Measurements from ENCODE around the gene FAM83B. TPM values are rescaled to one million over a fixed set of nuclear protein-coding genes. Genes with fewer than 3 reads are reported as not detected.

The FAM83B gene
- total and polyA plus RNA-seq, 8 donors, result 0.16 to 10.0 (median 3.8) TPM

DNA sequence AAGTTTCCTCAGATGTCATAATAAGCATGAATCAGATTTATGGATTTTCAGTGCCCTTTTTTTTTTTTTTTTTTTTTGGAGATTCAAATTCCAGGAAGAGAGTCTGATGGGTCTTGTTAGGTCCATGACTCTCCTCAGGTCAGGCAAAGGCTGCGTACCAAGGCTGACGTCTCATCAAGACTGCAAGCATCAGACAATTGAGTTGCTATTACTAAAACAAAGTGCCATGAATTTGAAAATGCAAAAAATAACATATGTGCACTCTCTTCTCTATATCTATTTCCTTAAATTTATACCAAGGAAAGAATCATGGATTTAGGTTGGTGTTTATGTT, 134.7 kb downstream of the FAM83B start:
- peaks cover 0 to 28% of the 10 kb centered on the region in 2 donors for H3K9me3 ChIP-seq
- H3K27me3 ChIP-seq, result no peaks in the 10 kb centered on the region
- no peak overlapping the region for H3K4me3 ChIP-seq
- no peak overlapping the region for H3K27ac ChIP-seq
- TF ChIP-seq, protein P1, sequence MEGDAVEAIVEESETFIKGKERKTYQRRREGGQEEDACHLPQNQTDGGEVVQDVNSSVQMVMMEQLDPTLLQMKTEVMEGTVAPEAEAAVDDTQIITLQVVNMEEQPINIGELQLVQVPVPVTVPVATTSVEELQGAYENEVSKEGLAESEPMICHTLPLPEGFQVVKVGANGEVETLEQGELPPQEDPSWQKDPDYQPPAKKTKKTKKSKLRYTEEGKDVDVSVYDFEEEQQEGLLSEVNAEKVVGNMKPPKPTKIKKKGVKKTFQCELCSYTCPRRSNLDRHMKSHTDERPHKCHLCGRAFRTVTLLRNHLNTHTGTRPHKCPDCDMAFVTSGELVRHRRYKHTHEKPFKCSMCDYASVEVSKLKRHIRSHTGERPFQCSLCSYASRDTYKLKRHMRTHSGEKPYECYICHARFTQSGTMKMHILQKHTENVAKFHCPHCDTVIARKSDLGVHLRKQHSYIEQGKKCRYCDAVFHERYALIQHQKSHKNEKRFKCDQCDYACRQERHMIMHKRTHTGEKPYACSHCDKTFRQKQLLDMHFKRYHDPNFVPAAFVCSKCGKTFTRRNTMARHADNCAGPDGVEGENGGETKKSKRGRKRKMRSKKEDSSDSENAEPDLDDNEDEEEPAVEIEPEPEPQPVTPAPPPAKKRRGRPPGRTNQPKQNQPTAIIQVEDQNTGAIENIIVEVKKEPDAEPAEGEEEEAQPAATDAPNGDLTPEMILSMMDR (IDR thresholded peaks at IDR 0.05), result no peak
- intact Hi-C loops (cut with DNase I), result no loop called here
- ATAC-seq (no peak), DNase-seq (no peak)
- H3K36me3 ChIP-seq, result no peaks in the 10 kb centered on the region
- no peaks in the 10 kb centered on the region for H3K4me1 ChIP-seq

DNA sequence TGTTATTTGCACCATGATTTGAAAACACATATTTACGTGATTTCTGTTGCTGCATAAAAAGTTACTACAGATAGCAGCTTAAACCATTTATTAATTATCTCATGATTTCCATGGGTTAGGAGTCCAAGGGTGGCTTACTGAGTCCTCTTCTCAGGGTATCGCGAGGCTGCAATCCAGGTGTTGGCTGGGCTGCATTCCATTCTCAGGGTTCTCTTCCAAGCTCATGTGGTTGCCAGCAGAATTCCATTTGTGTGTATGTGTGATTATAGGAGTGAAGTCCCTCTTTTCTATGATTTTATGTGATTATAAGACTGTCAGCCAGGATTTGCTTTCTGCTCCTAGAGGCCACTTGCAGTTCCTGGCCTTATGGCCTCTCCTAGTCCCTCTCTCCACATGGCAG, 135.1 kb downstream of the FAM83B start:
- ATAC-seq (no peak), DNase-seq (no peak)
- intact Hi-C loops (cut with DNase I), result no loop called here

DNA sequence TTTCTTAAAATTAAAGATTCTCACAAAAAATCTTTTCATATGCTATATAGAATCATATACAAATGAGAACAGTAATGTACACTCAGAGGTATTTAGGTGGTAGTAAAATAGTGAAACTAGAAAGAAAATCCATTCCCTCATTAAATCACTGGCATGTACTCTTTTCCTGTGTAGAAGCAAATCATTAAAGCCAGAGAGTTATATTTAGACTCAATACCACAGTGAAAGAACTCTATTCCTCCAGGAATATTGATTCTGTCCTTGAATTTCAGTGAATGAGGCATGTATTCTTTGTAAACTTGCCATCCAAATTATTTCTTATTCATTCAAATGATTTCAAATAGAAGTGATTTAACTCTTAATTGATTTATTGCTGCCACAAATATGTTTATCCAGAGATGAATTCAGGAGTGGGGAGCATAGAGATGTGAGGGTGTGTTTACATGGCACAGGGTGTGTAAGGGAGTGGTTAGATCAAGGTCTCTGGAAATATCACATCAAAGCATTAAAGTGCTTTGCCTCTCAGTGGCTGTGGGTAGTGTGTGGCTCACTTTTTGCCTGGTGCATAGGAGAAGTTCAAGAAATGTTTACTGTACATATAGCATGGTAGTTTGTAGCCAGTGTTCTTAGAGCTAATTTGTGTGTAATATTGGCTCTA, 141.2 kb downstream of the FAM83B start:
- H3K27me3 ChIP-seq, result no peaks in the 10 kb centered on the region
- intact Hi-C loops (cut with DNase I), result no loop called here
- H3K4me1 ChIP-seq, result no peaks in the 10 kb centered on the region
- no peak overlapping the region for H3K27ac ChIP-seq
- DNase-seq, result no peak
- ATAC-seq, result no peak
- peaks cover 0 to 28% of the 10 kb centered on the region in 2 donors for H3K9me3 ChIP-seq
- TF ChIP-seq, protein P1 (IDR thresholded peaks at IDR 0.05), result no peak
- no peak overlapping the region for H3K4me3 ChIP-seq
- H3K36me3 ChIP-seq, result no peaks in the 10 kb centered on the region

More for the DNA sequence above, 135.1 kb downstream of the FAM83B start:
- H3K27ac ChIP-seq, result no peak overlapping the region
- peaks cover 0 to 29% of the 10 kb centered on the region in 2 donors for H3K9me3 ChIP-seq
- H3K27me3 ChIP-seq, result no peaks in the 10 kb centered on the region
- no peaks in the 10 kb centered on the region for H3K4me1 ChIP-seq
- TF ChIP-seq, protein P1 (IDR thresholded peaks at IDR 0.05), result no peak
- H3K36me3 ChIP-seq, result no peaks in the 10 kb centered on the region
- no peak overlapping the region for H3K4me3 ChIP-seq

DNA sequence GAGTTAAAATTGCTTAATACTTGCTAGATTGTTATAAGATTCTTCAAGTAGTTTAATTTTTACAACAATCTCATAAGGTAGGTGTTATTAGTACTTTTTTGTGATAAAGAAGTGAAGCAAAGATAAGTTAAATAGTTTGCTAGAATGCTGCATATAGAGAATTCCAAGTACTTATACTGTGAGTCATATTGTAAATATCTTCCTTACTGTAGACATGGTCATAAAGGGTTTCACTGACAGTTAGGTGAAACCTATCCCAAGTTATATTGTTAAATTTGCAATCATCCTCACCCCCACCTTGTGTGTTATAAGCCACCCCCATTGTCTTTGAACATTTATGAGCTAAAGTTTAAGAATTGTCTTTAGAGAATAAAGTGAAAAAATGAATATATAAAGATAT, 142.0 kb downstream of the FAM83B start:
- TF ChIP-seq, protein P1 (IDR thresholded peaks at IDR 0.05), result no peak
- H3K36me3 ChIP-seq, result no peaks in the 10 kb centered on the region
- H3K9me3 ChIP-seq, result peaks cover 0 to 21% of the 10 kb centered on the region in 2 donors
- H3K27ac ChIP-seq, result no peak overlapping the region
- ATAC-seq (no peak), DNase-seq (no peak)
- H3K27me3 ChIP-seq, result no peaks in the 10 kb centered on the region
- no peak overlapping the region for H3K4me3 ChIP-seq
- intact Hi-C loops (cut with DNase I), result no loop called here
- no peaks in the 10 kb centered on the region for H3K4me1 ChIP-seq

DNA sequence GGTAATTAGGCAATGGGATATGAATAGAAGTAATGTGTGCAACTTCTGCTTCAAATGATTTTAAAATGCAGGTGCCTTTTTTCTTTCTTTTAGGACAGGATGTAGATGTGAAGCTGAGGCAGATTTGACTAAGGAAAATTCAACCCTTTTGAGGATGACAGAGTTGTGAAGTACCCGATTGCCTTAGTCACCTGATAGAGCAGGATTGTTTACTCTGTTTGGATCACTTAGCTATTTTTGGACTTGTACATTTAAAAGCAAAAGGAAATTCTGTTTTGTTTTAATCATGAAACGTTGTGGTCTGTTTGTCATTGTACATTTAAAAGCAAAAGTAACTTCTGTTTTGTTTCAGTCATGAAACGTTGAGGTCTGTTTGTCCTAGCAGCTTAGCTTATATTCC, 143.4 kb downstream of the FAM83B start:
- H3K27ac ChIP-seq, result no peak overlapping the region
- peaks cover 0 to 21% of the 10 kb centered on the region in 2 donors for H3K9me3 ChIP-seq
- DNase-seq (no peak), ATAC-seq (peak; percentile 34)
- TF ChIP-seq, protein P1 (IDR thresholded peaks at IDR 0.05), result no peak
- no peaks in the 10 kb centered on the region for H3K36me3 ChIP-seq
- intact Hi-C loops (cut with DNase I), result no loop called here
- no peak overlapping the region for H3K4me3 ChIP-seq
- H3K27me3 ChIP-seq, result no peaks in the 10 kb centered on the region
- H3K4me1 ChIP-seq, result no peaks in the 10 kb centered on the region

All from left lung (tissue), 10 donors.